Ishikawa (cell line): ENCODE data around the gene TAGAP.

Experiments
- CEBPB ChIP-seq: IDR thresholded peaks from 2 replicates; pipeline ENCODE4 v1.6.1; 2012
- CREB1 ChIP-seq: IDR thresholded peaks from 2 replicates; pipeline ENCODE4 v1.6.1; 2012; ENCODE audit warnings: low read depth
- EGR1 ChIP-seq: IDR thresholded peaks from 2 replicates; pipeline ENCODE4 v1.6.1; 2012
- EP300 ChIP-seq: IDR thresholded peaks from 2 replicates; pipeline ENCODE4 v1.6.1; 2012; ENCODE audit warnings: borderline replicate concordance
- FOXM1 ChIP-seq: IDR thresholded peaks from 2 replicates; pipeline ENCODE4 v1.6.1; 2012; ENCODE audit warnings: low read depth, borderline replicate concordance
- NFIC ChIP-seq: IDR thresholded peaks from 2 replicates; pipeline ENCODE4 v1.6.1; 2012
- RAD21 ChIP-seq: IDR thresholded peaks from 2 replicates; pipeline ENCODE4 v1.6.1; 2012; ENCODE audit warnings: low read depth
- TAF1 ChIP-seq: IDR thresholded peaks from 2 replicates; pipeline ENCODE4 v1.6.1; 2012; ENCODE audit warnings: low read depth, mild to moderate bottlenecking
- TCF12 ChIP-seq: IDR thresholded peaks from 2 replicates; pipeline ENCODE4 v1.6.1; 2012; ENCODE audit warnings: low read depth
- TEAD4 ChIP-seq: IDR thresholded peaks from 2 replicates; pipeline ENCODE4 v1.6.1; 2012
- YY1 ChIP-seq: IDR thresholded peaks from 2 replicates; pipeline ENCODE4 v1.6.1; 2012; ENCODE audit warnings: low read depth
- ZBTB7A ChIP-seq: IDR thresholded peaks from 2 replicates; pipeline ENCODE4 v1.6.1; 2012; ENCODE audit warnings: low read depth
- TF ChIP-seq, protein P1 (sequence below): IDR thresholded peaks from 2 replicates; pipeline ENCODE4 v1.6.1; 2012; ENCODE audit warnings: low read depth, mild to moderate bottlenecking
- TF ChIP-seq, protein P2 (sequence below): IDR thresholded peaks from 2 replicates; pipeline ENCODE4 v1.6.1; 2012
- TF ChIP-seq, protein P3 (sequence below): IDR thresholded peaks from 2 replicates; pipeline ENCODE4 v1.6.1; 2012

The TAGAP gene

DNA sequence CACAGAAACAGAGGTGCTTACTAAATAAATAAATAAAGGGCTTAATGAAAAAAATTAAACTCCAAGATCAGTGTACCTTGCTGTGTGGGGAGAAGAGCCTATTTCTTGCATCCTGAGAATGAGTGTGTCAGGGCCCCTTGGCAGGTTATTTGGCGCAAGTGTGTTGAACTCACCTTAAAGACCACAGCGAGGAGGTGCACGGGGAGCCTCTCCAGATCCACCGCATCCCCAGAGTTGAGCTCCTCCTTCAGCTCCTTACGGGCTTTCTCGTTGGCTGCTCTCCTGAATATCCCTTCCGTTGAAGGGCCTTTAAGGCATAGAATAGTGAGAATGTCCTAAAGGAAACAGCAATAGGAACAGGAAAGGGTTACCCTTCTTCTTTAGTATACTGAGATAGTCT lies 3.6 kb downstream of the TAGAP start:
- TF ChIP-seq EP300, result no peak
- TF ChIP-seq EGR1, result no peak
- TF ChIP-seq CEBPB, result no peak
- no peak for TF ChIP-seq CREB1
- TF ChIP-seq, protein P1, sequence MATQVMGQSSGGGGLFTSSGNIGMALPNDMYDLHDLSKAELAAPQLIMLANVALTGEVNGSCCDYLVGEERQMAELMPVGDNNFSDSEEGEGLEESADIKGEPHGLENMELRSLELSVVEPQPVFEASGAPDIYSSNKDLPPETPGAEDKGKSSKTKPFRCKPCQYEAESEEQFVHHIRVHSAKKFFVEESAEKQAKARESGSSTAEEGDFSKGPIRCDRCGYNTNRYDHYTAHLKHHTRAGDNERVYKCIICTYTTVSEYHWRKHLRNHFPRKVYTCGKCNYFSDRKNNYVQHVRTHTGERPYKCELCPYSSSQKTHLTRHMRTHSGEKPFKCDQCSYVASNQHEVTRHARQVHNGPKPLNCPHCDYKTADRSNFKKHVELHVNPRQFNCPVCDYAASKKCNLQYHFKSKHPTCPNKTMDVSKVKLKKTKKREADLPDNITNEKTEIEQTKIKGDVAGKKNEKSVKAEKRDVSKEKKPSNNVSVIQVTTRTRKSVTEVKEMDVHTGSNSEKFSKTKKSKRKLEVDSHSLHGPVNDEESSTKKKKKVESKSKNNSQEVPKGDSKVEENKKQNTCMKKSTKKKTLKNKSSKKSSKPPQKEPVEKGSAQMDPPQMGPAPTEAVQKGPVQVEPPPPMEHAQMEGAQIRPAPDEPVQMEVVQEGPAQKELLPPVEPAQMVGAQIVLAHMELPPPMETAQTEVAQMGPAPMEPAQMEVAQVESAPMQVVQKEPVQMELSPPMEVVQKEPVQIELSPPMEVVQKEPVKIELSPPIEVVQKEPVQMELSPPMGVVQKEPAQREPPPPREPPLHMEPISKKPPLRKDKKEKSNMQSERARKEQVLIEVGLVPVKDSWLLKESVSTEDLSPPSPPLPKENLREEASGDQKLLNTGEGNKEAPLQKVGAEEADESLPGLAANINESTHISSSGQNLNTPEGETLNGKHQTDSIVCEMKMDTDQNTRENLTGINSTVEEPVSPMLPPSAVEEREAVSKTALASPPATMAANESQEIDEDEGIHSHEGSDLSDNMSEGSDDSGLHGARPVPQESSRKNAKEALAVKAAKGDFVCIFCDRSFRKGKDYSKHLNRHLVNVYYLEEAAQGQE, result no peak
- TF ChIP-seq FOXM1, result no peak
- no peak for TF ChIP-seq NFIC
- TF ChIP-seq TAF1, result no peak
- TF ChIP-seq YY1, result no peak
- no peak for TF ChIP-seq TEAD4
- TF ChIP-seq, protein P2, sequence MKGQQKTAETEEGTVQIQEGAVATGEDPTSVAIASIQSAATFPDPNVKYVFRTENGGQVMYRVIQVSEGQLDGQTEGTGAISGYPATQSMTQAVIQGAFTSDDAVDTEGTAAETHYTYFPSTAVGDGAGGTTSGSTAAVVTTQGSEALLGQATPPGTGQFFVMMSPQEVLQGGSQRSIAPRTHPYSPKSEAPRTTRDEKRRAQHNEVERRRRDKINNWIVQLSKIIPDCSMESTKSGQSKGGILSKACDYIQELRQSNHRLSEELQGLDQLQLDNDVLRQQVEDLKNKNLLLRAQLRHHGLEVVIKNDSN, result no peak
- TF ChIP-seq, protein P3, sequence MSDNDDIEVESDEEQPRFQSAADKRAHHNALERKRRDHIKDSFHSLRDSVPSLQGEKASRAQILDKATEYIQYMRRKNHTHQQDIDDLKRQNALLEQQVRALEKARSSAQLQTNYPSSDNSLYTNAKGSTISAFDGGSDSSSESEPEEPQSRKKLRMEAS, result no peak

DNA sequence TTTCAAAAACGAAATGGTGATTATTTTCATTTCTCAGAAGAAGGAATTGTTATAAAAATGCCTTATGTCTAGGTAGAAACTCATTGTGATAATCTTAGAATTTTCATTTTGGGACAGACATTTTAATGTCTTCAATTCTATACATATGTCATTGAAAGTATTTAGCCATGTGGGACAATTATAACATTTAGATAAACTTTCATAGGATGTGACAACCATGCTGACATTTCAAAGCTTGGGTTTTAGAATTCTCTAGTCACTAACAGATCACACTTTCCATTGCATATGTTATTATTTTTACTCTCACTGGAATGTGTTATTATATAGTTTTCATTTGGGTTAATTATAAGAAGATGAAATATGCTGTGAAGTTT lies 4.9 kb downstream of the TAGAP start:
- TF ChIP-seq CEBPB (no peak), RAD21 (no peak), TEAD4 (no peak), EGR1 (no peak)
- TF ChIP-seq, protein P2, result no peak

DNA sequence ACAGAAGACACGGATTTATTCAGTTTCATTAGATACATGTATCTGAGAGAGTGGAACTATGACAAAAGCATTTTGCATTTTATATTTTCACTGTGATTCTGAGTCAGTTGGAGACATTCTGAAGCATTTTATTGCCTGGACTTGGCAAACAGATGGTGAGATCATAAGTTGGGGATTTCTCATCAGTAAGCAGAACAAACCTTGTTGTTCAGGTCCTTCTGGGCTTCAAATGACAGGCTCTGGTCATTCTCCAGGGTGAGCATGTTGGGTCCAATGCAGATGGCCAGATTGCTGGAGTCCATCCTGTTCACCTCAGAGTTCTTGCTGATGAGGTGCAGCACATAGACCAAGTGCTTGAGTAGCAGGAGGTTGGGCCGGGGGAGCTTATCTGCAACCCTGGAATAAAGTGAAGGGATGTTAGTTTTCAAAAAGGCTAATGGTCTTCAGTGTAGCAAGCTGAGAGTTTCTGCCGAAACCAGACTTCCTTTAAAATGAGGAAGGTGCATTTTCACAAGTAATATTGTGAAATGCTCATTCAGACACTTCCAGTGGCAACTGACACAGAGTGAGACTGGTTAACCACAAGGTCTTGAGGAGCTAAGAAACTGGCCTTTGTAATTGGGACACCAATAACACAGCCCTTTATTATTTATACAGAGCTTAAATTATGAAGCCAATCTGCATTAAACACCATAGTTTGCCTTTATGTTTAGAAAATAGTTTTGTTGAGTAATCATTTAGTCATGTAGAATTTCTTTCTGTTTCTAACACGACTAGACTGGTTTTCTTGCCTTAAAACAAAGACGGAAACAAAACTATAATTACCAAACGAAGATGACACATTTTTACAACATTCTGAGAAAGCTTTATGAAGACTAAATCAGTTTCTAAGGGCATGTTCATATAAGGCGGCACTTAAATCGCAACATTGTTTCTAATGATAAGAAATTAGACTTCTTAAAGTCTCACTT lies 5.6 kb downstream of the TAGAP start:
- no peak for TF ChIP-seq TCF12
- no peak for TF ChIP-seq CREB1
- no peak for TF ChIP-seq EGR1
- no peak for TF ChIP-seq TAF1
- TF ChIP-seq RAD21, result no peak
- TF ChIP-seq YY1, result no peak
- TF ChIP-seq, protein P1, result no peak
- TF ChIP-seq, protein P2, result no peak
- TF ChIP-seq FOXM1, result no peak
- TF ChIP-seq CEBPB, result no peak

DNA sequence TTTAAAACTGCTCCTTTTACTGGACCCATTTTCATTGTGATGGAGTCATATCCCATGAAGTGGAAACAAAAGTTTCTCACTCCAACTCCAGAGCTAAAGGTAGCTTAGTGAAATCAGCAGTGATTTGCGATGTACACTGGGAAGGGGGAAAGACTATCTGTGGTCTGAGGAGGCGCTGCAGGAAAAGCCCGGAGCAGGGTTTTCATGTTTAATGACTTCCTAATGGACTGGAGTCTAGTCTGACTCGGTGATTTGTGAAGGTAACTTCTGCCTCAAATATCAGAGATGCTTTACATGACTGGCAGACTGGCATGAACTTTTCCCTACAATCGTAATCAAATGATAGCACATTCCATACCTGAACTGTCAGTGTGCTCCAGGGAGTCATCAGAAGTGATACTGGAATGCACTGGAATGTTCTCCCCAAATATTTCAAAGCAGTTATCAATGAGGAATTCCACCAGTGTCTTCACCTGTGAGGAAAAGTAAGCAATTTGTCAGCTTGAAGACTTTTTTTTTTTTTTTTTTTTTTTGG lies 7.0 kb downstream of the TAGAP start:
- TF ChIP-seq NFIC, result no peak
- TF ChIP-seq TAF1, result no peak
- no peak for TF ChIP-seq RAD21
- no peak for TF ChIP-seq ZBTB7A
- TF ChIP-seq EP300, result no peak
- TF ChIP-seq, protein P3, result no peak
- no peak for TF ChIP-seq TEAD4
- no peak for TF ChIP-seq FOXM1
- TF ChIP-seq, protein P1, result no peak
